ENCODE results near the gene TFE3. TPM values are rescaled to one million over a fixed set of nuclear protein-coding genes. Genes with fewer than 3 reads are reported as not detected.
A peak's percentile ranks its signal among the peaks of the same experiment; 100 is the strongest.

Gene TFE3
- total RNA-seq, 2 donors from 2014 or later = 33.2 to 34.4 TPM

DNA sequence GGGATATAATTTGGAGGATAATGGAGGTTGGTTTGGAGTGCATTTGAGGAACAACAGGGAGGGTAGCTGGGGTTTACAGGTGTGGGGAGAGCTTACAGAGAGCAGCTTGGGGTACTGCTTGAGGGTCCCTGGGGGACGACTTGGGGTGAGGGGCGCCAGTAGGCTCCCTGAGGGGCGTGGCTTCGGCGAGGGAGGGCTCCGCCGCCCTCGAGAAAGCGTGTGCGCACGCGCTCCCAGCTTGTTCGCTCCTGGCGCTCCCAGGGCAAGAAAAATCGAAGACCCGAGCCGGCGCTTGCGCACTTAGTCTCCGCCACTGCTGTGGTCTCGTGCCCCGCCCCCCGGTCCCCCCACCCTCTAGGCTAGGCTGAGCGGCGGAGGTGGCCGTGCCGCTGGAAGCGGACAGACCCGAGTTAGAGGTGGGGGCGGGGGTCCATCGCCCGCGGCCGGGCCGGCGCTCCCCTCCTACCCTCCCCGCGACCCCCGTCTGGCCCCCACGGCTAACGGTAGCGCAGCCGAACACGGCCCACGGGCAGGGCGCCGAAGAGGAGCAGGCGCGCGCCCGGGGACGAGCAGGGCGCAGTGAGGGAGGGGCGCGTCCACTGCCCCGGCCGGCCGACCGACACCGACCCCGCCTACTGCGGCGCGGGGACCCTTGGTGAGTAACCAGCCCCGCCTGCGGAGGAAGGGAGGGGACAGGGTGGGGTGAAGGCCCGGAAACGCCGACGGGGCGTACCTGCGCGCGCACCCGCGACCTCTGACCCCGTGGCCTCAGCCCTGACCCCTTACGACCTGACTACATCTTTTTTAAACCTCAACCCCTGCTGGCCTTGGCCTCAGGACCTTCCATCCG, 10.3 kb upstream of the TFE3 start:
- Histone ChIP-seq H3K36me3 (ENCODE audit: control insufficient read depth, insufficient read depth, low read length) (no peaks in the 10 kb centered on the region), H3K27me3 (ENCODE audit: control insufficient read depth, insufficient read depth, low read length, poor library complexity, severe bottlenecking) (no peaks in the 10 kb centered on the region), H3K27ac (ENCODE audit: low read depth, low read length) (no peak overlapping the region), H3K9me3 (ENCODE audit: control insufficient read depth, low read length) (no peaks in the 10 kb centered on the region), H3K4me3 (ENCODE audit: low read length) (peak overlapping the region; percentile 84), H3K4me1 (ENCODE audit: control insufficient read depth, insufficient read depth, low read length) (no peaks in the 10 kb centered on the region), H3K9ac (ENCODE audit: extremely low read depth, low read length, poor library complexity, severe bottlenecking) (peak overlapping the region; percentile 30)
- peaks cover 7% of the 10 kb centered on the region for H3K4me1 Mint-ChIP-seq
- DNase-seq = peak; percentile 90
- no peaks in the 10 kb centered on the region for H3K36me3 Mint-ChIP-seq (ENCODE audit: low read depth)
- H3K27ac Mint-ChIP-seq = peak overlapping the region; percentile 76
- no peaks in the 10 kb centered on the region for H3K27me3 Mint-ChIP-seq (ENCODE audit: insufficient read depth)
- peaks cover 76% of the 10 kb centered on the region for H3K9me3 Mint-ChIP-seq
- WGBS, 2 experiments (ENCODE audit: insufficient coverage in 1 of 2, insufficient read length in 1 of 2) = 1% methylated on average over 57 of the region's 79 CpGs; no CpG with 5 or more reads in 1 of the 2 experiments
- peak overlapping the region; percentile 70 for H3K4me3 Mint-ChIP-seq
- TF ChIP-seq, protein P1, sequence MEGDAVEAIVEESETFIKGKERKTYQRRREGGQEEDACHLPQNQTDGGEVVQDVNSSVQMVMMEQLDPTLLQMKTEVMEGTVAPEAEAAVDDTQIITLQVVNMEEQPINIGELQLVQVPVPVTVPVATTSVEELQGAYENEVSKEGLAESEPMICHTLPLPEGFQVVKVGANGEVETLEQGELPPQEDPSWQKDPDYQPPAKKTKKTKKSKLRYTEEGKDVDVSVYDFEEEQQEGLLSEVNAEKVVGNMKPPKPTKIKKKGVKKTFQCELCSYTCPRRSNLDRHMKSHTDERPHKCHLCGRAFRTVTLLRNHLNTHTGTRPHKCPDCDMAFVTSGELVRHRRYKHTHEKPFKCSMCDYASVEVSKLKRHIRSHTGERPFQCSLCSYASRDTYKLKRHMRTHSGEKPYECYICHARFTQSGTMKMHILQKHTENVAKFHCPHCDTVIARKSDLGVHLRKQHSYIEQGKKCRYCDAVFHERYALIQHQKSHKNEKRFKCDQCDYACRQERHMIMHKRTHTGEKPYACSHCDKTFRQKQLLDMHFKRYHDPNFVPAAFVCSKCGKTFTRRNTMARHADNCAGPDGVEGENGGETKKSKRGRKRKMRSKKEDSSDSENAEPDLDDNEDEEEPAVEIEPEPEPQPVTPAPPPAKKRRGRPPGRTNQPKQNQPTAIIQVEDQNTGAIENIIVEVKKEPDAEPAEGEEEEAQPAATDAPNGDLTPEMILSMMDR (conservative IDR thresholded peaks at IDR 0.05) = no peak

DNA sequence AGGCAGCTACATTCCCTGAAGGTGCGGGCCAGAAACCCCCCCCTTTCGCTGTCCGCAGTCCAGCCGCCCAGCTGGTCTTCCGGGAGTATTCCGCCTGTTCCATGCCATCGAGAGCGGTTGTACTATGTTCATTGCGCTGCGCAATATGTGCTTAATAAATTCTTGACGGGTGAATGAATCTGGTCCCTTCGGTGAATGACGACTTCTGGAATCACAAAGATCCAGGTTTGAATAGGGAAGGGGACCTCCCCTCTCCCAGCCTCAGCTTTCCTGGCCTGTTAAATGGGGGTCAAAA, 777 bp upstream of the TFE3 start:
- H3K9ac ChIP-seq (ENCODE audit: extremely low read depth, low read length, poor library complexity, severe bottlenecking) = no peak overlapping the region
- H3K4me3 Mint-ChIP-seq = peak overlapping the region; percentile 83
- no peaks in the 10 kb centered on the region for H3K27me3 ChIP-seq (ENCODE audit: control insufficient read depth, insufficient read depth, low read length, poor library complexity, severe bottlenecking)
- H3K27ac ChIP-seq (ENCODE audit: low read depth, low read length) = no peak overlapping the region
- 30% methylated on average over 13 of the region's 13 CpGs; no CpG with 5 or more reads in 1 of the 2 experiments for WGBS, 2 experiments (ENCODE audit: insufficient coverage in 1 of 2, insufficient read length in 1 of 2)
- no peaks in the 10 kb centered on the region for H3K27me3 Mint-ChIP-seq (ENCODE audit: insufficient read depth)
- TF ChIP-seq, protein P1 (conservative IDR thresholded peaks at IDR 0.05) = no peak
- H3K4me1 Mint-ChIP-seq = peaks cover 18% of the 10 kb centered on the region
- H3K9me3 Mint-ChIP-seq = peaks cover 78% of the 10 kb centered on the region
- H3K9me3 ChIP-seq (ENCODE audit: control insufficient read depth, low read length) = no peaks in the 10 kb centered on the region
- peaks cover 3% of the 10 kb centered on the region for H3K4me1 ChIP-seq (ENCODE audit: control insufficient read depth, insufficient read depth, low read length)
- peaks cover 8% of the 10 kb centered on the region for H3K36me3 Mint-ChIP-seq (ENCODE audit: low read depth)
- H3K4me3 ChIP-seq (ENCODE audit: low read length) = peak overlapping the region; percentile 67
- H3K36me3 ChIP-seq (ENCODE audit: control insufficient read depth, insufficient read depth, low read length) = peaks cover 6% of the 10 kb centered on the region
- no peak for DNase-seq
- H3K27ac Mint-ChIP-seq = peak overlapping the region; percentile 90

DNA sequence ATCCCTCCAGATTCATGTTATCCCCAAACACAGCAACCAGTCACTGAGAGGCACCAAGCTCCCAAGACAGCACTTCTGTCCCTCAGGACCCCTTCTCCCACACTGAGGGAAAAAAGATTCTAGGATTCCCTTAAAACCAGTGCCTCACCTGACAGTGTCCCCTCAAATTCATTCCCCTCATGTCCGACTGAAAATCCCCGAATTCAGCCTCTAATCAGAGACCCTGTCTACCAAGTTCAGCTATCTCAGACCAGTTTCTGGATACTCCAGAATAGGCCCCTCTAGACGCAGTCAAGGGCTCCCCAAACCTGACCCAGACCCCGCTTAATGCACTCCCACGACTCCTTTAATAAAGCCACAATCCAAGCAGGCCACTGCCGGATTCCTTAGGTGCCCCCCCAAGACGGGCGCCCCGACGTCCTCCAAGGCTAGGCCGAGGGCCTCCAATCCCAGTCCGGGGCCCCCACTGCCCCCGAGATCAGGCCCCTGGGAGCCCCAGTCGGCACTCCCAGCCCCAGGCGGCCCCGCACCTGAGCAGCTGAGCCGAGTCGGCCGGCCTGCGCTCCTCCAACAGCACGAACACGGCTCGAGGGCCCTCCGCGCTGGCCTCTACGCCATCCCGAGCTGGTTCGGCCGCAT, 457 bp downstream of the TFE3 start:
- WGBS, 2 experiments (ENCODE audit: insufficient coverage in 1 of 2, insufficient read length in 1 of 2) = 1% methylated on average over 29 of the region's 29 CpGs; no CpG with 5 or more reads in 1 of the 2 experiments
- Mint-ChIP-seq H3K4me3 (peak overlapping the region; percentile 83), H3K27me3 (ENCODE audit: insufficient read depth) (no peaks in the 10 kb centered on the region), H3K27ac (peak overlapping the region; percentile 96), H3K4me1 (peaks cover 18% of the 10 kb centered on the region), H3K9me3 (peaks cover 76% of the 10 kb centered on the region), H3K36me3 (ENCODE audit: low read depth) (peaks cover 19% of the 10 kb centered on the region)
- no peaks in the 10 kb centered on the region for H3K27me3 ChIP-seq (ENCODE audit: control insufficient read depth, insufficient read depth, low read length, poor library complexity, severe bottlenecking)
- peak overlapping the region; percentile 36 for H3K27ac ChIP-seq (ENCODE audit: low read depth, low read length)
- DNase-seq = no peak
- H3K9ac ChIP-seq (ENCODE audit: extremely low read depth, low read length, poor library complexity, severe bottlenecking) = peak overlapping the region; percentile 72
- H3K4me1 ChIP-seq (ENCODE audit: control insufficient read depth, insufficient read depth, low read length) = peaks cover 3% of the 10 kb centered on the region
- peak overlapping the region; percentile 88 for H3K4me3 ChIP-seq (ENCODE audit: low read length)
- TF ChIP-seq, protein P1 (conservative IDR thresholded peaks at IDR 0.05) = no peak
- no peaks in the 10 kb centered on the region for H3K9me3 ChIP-seq (ENCODE audit: control insufficient read depth, low read length)
- H3K36me3 ChIP-seq (ENCODE audit: control insufficient read depth, insufficient read depth, low read length) = peaks cover 16% of the 10 kb centered on the region
